ENCODE results near the gene PPP6C. TPM values are rescaled to one million over a fixed set of nuclear protein-coding genes. Genes with fewer than 3 reads are reported as not detected.

The PPP6C gene
- total RNA-seq, 1 experiment from 2014 or later = 53.3 TPM

GRCh38 chr9:125160750-125161149 is 28.9 kb downstream of the PPP6C start:
- Histone ChIP-seq H3K9ac (ENCODE audit: extremely low read depth, insufficient read length, low read length) (no peak overlapping the region), H3K79me2 (ENCODE audit: insufficient read depth, low read length) (no peaks in the 10 kb centered on the region), H2AK5ac (ENCODE audit: insufficient read length, low read length) (no peak overlapping the region), H2BK5ac (ENCODE audit: insufficient read length, low read length) (no peak overlapping the region), H2BK15ac (ENCODE audit: low read depth, low read length) (no peak overlapping the region), H3K4ac (ENCODE audit: low read depth, low read length) (no peak overlapping the region), H2BK12ac (ENCODE audit: insufficient read length, low read depth, low read length) (no peak overlapping the region), H3K4me1 (ENCODE audit: insufficient read depth, low read length) (no peaks in the 10 kb centered on the region), H3K27ac (ENCODE audit: insufficient read length, low read depth, low read length) (no peak overlapping the region), H3K23ac (ENCODE audit: insufficient read length, low read depth, low read length) (no peak overlapping the region), H2AFZ (ENCODE audit: low read length) (no peak overlapping the region), H3T11ph (ENCODE audit: low read length) (no peak overlapping the region), H3K27me3 (ENCODE audit: insufficient read depth, low read length) (no peaks in the 10 kb centered on the region), H3K4me2 (ENCODE audit: insufficient read depth, insufficient read length, low read length) (no peak overlapping the region), H4K8ac (replicated peaks; ENCODE audit: insufficient read length, low read depth, low read length) (no peak overlapping the region), H2BK120ac (ENCODE audit: low read depth, low read length, poor library complexity, severe bottlenecking) (no peak overlapping the region), H3K56ac (ENCODE audit: insufficient read length, low read depth, low read length) (no peak overlapping the region), H3K9me3 (ENCODE audit: control insufficient read depth, low read depth, low read length) (no peaks in the 10 kb centered on the region), H3K79me1 (ENCODE audit: insufficient read depth, low read depth, low read length, poor library complexity, severe bottlenecking) (no peaks in the 10 kb centered on the region), H2BK20ac (ENCODE audit: low read depth, low read length, poor library complexity, severe bottlenecking) (no peak overlapping the region), H3K14ac (ENCODE audit: insufficient read depth, low read length) (no peak overlapping the region), H3K18ac (ENCODE audit: insufficient read length, low read depth, low read length) (no peak overlapping the region), H4K91ac (ENCODE audit: insufficient read length, low read depth, low read length) (no peak overlapping the region), H4K20me1 (ENCODE audit: control insufficient read depth, insufficient read depth, insufficient read length) (no peaks in the 10 kb centered on the region), H4K5ac (ENCODE audit: insufficient read length, low read depth, low read length) (no peak overlapping the region), H3K23me2 (ENCODE audit: insufficient read length, low read depth, low read length, poor library complexity, severe bottlenecking) (no peaks in the 10 kb centered on the region)
- TF ChIP-seq CTCF (conservative IDR thresholded peaks at IDR 0.05) = no peak
- Mint-ChIP-seq H3K27ac (no peak overlapping the region), H3K4me1 (no peaks in the 10 kb centered on the region), H3K27me3 (ENCODE audit: low read depth) (no peaks in the 10 kb centered on the region), H3K36me3 (ENCODE audit: insufficient read depth in 1 of 3, low read depth in 3 of 3) (peaks cover 2 to 18% (median 10%) of the 10 kb centered on the region in 3 experiments; a peak in 5 of 7 replicates), H3K4me3 (no peak overlapping the region), H3K9me3 (no peaks in the 10 kb centered on the region)
- DNase-seq = no peak

Data from H9 (cell line).